Erythroblast (primary cell): ENCODE measurements around the gene SPACDR.

Experiments
- DNase-seq, 2 experiments: peaks; one replicate each; lab custom pipeline; 2025; lab: John Stamatoyannopoulos, UW
- GATA1 ChIP-seq: IDR thresholded peaks from 2 replicates; pipeline ENCODE4 v1.6.1; 2011; ENCODE audit warnings: low read depth, mild to moderate bottlenecking, control low read depth, low read length, moderate library complexity
- POLR2A ChIP-seq: IDR thresholded peaks from 2 replicates; pipeline ENCODE4 v1.6.1; 2011; ENCODE audit warnings: mild to moderate bottlenecking, low read length

The SPACDR gene

GRCh38 chr7:100438172-100438571, 25.9 kb downstream of the SPACDR start:
- TF ChIP-seq POLR2A = no peak
- DNase-seq = no peak

- TF ChIP-seq POLR2A (no peak), GATA1 (no peak)
- no peak for DNase-seq
Measured at GRCh38 chr7:100437150-100438100, 26.6 kb downstream of the SPACDR start.

GRCh38 chr7:100435401-100436304, 28.4 kb downstream of the SPACDR start:
- TF ChIP-seq GATA1 (no peak), POLR2A (no peak)
- peak; percentile 62 to 73 for DNase-seq

GRCh38 chr7:100434297-100435144, 29.5 kb downstream of the SPACDR start:
- no peak for DNase-seq
- no peak for TF ChIP-seq GATA1
- TF ChIP-seq POLR2A = no peak

- no peak for DNase-seq
- TF ChIP-seq GATA1 = no peak
- TF ChIP-seq POLR2A = no peak
Measured at GRCh38 chr7:100433592-100434296, 30.3 kb downstream of the SPACDR start.

- TF ChIP-seq GATA1 (no peak), POLR2A (no peak)
- no peak for DNase-seq
Measured at GRCh38 chr7:100433276-100433591, 30.8 kb downstream of the SPACDR start.

GRCh38 chr7:100432621-100433275, 31.3 kb downstream of the SPACDR start:
- DNase-seq = no peak
- TF ChIP-seq GATA1 (no peak), POLR2A (no peak)

GRCh38 chr7:100432053-100432452, 32.0 kb downstream of the SPACDR start:
- TF ChIP-seq GATA1 (no peak), POLR2A (peak; percentile 38)
- no peak for DNase-seq

GRCh38 chr7:100431286-100431735, 32.7 kb downstream of the SPACDR start:
- no peak for DNase-seq
- TF ChIP-seq GATA1 = no peak

GRCh38 chr7:100430493-100431285, 33.4 kb downstream of the SPACDR start:
- DNase-seq = peak; percentile 79
- TF ChIP-seq GATA1 (no peak), POLR2A (no peak)
